HG02840 (cell line): Measurements from ENCODE around the gene ATRNL1.

ENCODE experiments used
- ATAC-seq: cut with Tn5 transposase; IDR thresholded peaks from one replicate; pipeline ENCODE4 v1.9.1; 2021; ENCODE audit warnings: mild to moderate bottlenecking, moderate library complexity, moderate number of reproducible peaks; ENCODE audit not compliant: unreplicated experiment, low FRiP score

ATRNL1 gene

DNA sequence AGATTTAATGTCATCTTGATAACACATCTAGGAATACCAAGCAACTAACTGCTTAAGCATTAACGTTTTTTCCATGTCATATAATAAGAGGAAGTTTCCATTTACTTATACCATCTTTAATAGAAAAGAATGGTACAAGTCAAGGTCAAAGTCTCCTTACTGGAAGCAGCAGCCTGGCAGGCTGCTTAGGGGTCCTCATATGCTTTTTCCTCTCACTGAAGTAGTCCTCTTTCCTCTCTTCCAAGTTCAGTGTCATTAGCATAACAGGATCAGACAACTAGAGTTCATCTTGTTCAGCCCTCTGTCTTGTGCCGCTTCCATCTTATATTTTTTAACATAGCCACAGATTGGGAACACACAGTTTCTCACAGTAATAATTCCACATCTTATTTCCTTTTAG lies 774.1 kb downstream of the ATRNL1 start:
- no peak for ATAC-seq

DNA sequence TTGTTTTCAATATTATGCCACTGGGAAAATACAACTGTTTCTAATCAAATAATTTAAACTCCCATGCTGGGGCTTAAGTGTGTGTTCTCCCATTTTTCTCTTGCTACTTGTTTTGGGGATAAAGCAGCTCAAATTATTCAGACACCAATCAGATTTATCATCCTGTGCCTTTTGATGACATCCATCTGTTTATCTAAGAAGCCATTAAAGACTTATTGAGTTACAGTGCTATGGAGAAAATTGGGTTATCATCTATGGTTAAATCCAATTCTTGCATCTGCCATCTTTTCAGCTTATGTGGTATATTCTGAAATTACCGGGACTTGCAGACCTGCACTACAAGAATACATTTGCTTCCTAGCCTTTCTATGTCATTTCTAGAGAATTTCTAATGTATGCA lies 778.7 kb downstream of the ATRNL1 start:
- no peak for ATAC-seq

DNA sequence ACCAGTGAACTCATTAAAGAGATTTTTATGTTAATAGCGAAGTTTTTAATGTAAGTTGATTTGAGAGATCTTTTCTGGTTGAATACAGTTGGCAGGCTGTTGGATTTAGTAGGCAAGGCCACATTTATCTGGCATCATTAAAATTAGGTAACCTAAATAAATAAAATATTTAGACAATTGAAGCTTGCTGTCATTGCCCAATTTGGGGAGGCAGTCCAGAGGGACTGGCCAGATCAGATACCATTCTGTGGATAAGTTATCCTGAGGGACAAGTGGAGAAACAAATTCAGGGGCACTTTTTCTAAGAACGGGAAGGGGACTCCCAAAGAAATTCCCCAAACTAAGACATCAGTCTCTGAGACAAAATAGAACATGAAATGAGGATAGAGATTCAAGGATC lies 782.0 kb downstream of the ATRNL1 start:
- ATAC-seq: no peak

DNA sequence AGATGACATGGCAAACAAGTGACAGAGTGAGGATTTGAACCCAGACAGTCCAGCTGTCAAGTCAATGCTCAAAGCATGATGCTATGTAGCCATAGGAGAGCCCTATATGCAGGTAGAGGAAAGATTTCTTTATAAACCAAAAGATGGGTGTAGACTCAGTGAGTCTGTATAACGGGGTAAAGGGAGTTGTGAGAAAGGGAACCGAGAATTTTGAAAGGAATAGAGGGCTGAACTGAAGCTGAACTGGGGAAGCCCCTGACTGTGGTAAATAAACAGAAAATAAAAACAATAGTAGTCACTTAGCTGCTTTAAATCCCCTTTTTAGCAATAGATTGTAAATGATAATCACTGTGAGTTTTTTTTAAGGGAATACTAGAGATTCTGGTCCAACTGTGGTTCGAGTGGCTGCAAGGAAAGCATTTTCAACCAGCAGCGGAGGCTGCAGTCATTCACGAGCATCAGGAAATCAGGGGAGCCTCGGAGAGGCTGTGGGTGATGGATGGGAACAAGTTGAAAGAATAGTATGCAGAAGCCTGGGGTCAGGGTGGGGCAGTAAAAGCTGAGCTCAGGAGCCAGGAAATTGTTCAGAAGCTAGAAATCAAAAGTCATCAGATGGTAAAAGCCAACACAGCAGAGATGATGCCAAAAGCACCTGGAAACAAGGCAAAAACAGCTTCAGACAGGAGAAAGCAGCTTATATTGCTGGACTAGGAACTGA lies 786.4 kb downstream of the ATRNL1 start:
- ATAC-seq: peak; percentile 81

DNA sequence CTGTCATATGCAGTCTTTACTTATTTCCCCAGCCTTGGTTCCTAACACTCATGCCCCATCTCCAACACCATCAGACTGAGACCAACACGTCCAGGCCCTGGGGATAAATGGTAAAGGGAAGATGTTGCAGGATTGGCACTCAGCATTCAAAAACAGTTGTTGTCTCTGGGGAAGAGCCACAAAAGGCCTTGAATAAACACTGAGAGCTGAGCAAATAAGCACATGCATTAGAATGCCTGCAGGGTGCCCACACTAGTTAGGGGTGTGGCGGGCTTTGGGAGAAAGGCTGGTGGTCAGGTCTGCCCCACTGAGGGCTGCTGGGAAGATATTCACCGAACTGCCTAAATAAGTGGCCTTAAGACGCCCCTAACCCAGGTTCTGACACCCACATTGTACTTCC lies 788.9 kb downstream of the ATRNL1 start:
- no peak for ATAC-seq

DNA sequence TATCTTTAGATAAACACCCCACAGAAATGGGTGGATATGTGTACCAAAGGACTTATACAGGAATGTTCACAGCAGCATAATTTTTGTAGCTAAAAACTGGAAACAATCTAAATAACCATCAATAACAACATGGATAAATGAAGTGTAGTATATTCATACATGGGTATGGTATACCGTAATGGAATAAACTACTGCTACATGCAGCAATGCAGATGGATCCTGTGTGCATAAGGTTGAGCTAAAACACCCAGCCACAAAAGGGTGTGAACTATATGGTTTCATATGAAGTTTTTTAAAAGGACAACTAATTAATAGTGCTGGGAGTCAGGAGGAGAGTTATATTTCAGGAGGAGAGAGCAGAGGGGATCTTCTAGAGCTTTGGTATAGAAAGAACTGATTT lies 790.2 kb downstream of the ATRNL1 start:
- ATAC-seq: no peak

DNA sequence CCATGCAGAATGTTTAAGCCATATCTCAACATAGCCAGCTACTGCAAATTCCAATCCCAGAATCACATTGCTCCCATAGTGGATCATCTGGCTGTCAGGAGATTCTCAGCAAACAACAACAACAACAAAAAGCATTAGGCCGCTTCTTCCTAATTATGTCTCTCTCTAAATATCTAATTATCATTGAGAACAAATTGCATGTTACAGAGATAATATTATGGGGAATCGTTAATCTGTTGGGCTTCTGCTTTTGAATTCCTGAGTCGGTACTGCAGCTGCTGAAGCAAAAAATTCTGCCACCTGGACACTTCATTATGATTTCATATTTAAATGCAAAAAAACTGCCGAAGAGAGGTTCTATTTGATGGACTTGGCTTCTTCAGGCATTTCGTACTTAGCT lies 791.2 kb downstream of the ATRNL1 start:
- no peak for ATAC-seq

DNA sequence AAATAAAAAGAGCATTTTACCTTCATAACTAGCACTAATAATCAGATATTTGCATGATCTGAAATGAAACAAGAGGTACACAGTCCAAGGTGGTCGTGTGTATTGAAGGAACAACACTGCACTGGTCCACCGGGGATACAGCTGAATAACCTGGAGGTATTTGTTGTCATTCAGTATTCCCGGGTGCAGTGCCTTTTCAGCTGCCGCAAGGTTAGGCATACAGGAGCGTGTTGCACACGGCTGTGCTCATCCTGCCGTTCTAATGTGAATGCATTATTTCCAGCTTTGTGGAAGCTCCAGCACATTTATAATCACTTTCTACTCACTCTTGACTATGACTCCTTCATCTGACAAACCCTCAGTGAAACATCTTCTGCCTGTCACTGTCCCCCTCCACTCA lies 802.0 kb downstream of the ATRNL1 start:
- ATAC-seq: no peak

DNA sequence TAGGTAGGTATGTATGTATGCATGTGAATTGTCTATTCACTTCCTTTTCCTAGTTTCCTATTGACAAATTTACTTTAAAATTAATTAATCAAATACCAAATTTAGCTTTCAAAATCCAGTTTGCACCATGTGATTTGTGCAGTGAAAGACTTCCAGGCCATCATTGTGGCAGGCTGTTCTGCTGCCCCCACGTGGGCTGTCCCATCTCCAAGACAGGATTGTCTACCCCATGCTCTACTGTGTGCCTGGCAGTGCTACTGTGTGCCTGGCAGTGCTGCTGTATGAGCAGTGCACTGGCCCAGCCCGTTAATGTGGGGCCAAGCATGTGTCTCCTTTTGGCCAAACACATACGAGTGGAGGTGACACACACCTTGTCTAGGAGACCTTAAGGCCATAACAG lies 805.1 kb downstream of the ATRNL1 start:
- no peak for ATAC-seq

DNA sequence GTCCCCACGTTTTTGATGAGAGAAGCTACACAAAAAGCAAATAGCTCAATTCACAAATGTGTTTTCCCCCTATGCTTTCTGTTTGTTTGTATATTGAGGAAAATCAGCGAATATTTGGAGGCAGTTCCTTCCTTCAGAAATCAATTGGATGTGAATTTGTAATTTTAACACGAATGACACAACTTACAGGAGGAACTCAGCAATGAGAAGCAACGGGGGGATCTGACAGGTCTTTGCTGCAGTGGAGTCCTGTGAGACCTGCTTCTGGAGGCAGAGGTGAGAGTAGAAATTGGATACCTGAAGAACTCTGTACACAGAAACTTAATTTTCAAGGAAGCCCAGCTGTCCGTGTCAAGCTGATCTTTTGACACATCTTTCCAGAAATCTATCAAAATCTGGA lies 809.4 kb downstream of the ATRNL1 start:
- no peak for ATAC-seq

DNA sequence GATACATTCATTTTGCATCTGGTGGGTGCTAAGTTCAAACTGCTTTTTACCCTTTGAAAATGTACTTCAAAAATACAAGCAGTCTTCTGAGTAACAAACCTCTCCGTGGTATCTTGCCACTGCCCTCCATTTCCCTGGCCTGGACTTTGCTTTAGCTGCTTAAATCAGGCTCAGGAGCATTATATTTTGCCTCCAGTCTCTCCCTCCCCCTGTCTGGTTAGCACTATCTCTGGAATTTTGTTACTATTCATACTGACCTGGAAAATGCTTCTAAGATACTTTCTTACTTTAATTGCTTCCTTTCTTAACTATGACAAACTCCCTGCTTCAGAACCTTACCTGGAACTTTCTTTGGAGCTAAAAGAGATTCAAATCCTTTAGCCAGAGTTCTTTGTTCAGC lies 810.0 kb downstream of the ATRNL1 start:
- ATAC-seq: no peak

DNA sequence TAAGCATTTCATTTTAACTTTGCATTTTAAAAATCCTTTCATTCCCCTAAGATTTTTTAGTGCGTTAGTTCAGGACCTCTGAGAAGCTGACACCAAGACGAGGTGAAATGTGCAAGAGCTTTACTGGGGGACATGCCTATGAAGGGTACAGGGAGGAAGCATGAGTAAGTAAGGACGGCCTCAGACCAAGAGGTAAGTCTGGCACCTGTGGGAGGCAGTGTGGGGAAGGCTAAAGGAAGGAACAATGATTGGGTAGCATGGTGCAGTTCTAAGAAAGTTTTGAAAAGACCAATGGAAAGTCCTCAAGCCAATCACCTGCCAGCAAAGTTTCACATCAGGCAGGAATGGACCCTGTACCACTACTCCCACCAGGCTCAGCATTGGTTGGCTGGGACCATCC lies 810.7 kb downstream of the ATRNL1 start:
- no peak for ATAC-seq

DNA sequence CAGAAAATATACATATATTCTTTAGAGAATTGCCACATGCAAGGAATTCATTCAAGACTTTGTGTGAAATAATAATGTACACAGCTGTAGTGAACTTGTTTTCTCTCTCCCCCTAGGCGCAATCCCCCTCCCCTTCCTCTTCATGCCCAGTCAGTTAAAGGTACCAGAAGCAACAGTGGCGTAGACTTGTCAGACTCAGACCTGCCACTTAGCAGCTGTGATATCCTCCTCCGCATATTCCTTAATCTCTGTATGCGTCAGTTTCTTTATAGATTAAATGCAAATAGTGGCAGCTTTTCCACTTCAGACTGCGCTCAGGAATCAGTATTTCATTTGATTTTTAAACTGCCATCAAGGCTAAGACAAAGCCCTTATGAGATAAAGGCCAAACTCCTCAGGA lies 815.9 kb downstream of the ATRNL1 start:
- no peak for ATAC-seq

DNA sequence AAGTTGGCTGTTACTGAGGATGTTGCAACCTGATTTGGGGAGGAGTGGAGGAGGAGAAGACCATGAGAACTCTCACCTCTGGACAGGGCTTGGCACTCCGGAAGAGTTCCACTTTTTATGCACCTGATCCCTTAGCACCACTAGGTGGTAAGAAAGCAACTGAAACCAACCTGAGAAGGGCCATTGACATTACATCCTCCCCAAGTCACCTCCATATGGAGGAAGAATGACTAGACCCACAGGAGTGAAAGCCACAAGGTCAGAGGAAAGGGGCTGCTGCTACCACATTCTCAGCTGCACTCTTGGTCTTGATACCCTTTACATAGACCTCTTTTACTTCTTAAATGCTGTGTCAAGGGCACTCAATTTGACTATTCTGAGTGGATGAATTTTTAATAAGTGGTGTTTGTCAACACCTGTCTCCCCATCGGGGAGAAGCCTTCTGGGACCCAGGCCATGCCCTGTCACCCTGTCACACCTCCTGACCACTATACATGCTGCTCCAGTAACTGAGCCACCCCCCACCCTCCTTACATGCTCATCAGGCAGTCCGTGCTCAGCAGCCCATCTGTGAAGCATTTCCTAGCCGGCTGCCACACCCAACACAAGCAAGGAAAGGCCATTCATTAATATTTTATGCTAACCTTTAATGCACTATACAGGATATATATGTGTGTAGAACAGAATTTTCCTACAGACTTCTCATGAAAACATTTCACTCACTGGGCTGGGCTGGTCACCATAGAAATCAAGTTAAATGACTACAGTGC lies 817.0 kb downstream of the ATRNL1 start:
- no peak for ATAC-seq

DNA sequence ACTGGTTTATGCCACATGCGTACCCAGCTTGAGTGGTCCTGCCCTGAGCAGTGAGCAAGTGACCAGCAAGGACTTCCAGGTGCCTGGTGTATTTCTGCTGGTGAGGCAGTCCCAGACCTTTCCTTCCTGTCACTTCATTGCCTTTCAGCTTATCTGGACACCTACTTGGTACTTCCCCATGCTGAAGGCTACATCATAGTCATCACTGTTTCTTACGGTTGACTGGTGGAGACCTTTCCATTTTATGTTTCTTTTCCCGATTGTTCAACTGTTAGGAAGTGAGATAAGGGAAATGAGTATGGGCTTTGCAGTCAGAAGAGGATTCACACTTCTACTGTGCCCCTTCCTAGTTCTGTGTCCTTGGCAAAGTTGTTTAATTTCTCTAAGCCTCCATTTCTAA lies 821.3 kb downstream of the ATRNL1 start:
- no peak for ATAC-seq

DNA sequence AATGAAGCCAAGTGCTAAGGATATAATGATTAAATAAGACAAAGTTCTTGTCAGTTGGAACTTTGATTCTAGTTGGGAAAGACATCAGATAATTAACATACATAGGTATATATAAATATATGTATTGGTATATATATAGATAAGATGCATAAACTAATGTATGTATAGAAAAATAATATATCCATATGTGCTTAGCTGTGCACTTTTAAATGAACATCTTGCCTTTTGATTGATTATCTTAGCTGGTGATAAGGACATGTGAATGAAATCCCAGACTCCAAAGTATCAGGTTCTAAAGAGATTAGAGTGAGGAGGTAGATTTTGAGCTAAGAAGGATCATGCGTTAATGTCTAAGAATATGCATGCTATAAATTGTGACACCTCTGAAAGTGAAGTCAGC lies 822.3 kb downstream of the ATRNL1 start:
- no peak for ATAC-seq

DNA sequence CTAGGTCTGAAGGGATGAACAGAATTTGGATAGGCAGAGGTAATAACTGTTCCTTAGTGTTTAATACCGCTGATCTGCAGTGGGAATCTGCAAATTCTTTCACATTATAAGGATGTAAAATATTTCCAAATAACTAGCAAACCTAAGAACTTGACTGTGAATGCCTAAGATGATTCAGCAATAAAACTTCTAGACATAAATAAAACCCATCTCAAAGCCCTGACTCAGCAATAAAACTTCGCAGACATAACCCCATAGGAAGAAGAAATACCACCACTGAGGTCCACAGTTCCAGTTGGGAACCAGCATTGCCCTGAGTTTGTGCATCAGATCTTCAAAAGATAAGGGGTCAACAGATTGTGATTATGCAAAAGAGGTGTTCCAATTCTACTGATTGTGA lies 825.6 kb downstream of the ATRNL1 start:
- ATAC-seq: no peak

DNA sequence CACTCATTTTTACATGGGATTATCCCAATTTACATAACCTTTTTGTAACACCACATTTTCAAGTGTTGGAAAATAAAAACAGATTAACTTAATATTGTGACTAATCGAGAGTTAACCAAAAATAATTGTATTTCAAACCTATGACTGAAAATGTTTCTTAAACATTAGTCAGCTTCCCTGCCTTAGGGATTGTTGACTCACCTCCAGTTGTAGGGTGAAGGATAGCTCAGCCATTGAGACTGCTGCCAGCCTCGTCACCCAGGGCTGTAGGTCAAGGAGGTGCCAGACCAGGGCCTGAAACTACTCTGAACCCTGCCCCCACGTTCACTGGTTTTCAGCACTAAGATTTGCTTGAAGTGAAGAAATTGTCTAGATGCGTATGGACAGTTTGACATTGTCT lies 828.6 kb downstream of the ATRNL1 start:
- no peak for ATAC-seq

DNA sequence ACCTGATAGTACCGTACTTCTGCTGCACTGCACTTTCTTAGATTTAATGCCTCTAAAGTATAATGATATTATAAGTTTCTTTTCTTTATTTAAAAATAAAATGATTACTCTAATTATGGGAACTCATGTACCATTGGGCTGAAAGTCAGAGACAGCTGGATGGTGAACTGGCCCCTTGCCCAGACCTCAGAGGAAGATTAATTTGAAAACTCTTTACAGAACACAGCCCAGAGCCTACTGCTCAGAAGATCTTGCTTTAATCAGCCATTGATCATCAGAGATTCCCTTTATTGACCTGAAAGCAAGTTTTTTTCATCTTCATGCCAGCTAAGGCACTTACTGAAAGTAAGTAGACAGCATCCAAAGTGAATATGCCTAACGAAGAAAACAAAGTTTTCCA lies 838.1 kb downstream of the ATRNL1 start:
- ATAC-seq: no peak

DNA sequence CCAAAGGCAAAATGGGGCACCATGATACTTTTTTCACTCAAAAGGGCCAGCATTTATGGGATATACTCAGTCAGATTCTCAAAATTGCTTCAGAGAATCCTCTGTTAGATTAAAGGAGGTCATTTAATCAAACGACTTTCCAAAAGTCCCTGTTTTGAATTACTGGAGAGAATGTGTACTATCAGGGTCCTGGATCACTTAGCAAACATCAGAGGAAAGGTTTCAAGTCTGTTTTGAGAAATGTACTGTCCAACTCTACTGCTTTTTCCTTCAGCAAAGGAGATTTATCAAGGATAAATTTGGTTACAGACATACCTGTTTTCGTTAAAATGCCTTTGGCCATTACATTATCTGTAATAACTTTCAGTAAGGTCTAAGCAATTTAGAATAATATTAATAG lies 838.9 kb downstream of the ATRNL1 start:
- ATAC-seq: no peak

DNA sequence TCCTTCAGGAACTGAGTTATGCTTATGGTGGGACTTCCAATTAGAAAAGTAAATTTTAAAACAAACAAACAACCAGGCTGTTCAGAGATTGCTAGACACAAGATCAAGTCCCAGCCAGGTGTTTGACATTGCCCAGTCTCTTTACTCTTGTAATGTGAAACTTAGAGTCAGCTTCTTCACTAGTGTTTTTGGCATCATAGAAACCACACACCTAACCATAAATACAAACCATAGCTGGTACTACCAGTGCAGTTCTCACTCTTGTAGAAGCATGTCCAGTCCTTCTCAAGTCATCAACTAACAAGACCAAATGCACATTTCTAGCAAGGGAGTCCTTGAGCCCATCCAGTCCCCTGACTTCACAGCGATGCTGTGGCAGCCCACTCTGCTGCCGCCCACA lies 839.9 kb downstream of the ATRNL1 start:
- no peak for ATAC-seq

DNA sequence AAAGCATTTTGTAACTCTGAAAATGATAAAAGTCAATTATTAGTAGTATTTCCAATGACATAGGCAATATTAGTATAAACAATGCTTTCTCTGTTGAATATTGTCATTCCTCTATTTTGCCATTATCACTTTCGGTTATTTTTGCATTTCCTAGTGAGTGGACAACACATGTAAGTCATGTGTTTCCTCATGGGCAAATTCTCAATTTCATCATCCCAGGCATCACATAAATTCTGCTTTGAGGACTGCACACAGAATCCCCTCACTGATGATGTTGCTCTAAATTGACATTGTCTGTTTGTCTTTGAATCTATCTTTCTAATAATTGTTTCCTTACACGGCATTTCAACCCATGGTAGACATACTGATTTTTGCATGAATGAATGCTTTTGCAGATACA lies 842.6 kb downstream of the ATRNL1 start:
- no peak for ATAC-seq
